Stimulated activated CD4-positive, alpha-beta T cell treated with anti-CD3 and anti-CD28 coated beads, TNF-alpha, amount 100 ng/mL, for 4 hours (primary cell): ENCODE results near the gene FAM118A.
"Not testable (repeated sequence)": the region's sequence is repeated elsewhere in the genome, so short reads cannot be mapped to it uniquely, and the experiment has no call there.

Experiments
- DNase-seq, 3 experiments: peaks; one replicate each; pipeline ENCODE4 v3.0.0-alpha.2; 2020; ENCODE audit warnings: low read depth in 3 of 3

Gene FAM118A

GRCh38 chr22:45309422-45310227, at the start of gene FAM118A:
FAM118A (plus strand) TSS chr22:45309934; CDS start chr22:45322380, 12,446 bp downstream.
- DNase-seq, result peak; percentile 93 to 97 (median 96)

DNA sequence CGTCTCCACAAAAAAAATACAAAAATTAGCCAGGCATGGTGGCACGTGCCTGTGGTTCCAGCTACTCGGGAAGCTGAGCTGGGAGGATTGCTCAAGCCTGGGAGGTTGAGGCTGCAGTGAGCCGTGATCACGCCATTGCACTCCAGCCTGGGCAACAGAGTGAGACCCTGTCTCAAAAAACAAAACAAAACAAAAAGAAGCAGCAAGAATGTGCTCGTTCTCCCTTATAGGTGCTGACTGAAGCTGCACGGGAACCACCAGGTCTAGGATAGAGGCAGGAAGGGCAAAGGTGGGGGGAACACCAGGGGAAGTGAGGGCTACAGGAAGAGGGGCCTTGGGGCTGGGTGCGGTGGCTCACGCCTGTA, 49.4 kb upstream of the FAM118A start:
- not testable (repeated sequence) for DNase-seq

GRCh38 chr22:45261407-45262088, 48.2 kb upstream of the FAM118A start:
- DNase-seq, result no peak

- DNase-seq, result no peak
Observed at GRCh38 chr22:45262195-45262930, 47.4 kb upstream of the FAM118A start.

GRCh38 chr22:45262931-45263462, 46.7 kb upstream of the FAM118A start:
- DNase-seq, result no peak

- DNase-seq, result no peak
Observed at GRCh38 chr22:45263463-45264269, 46.1 kb upstream of the FAM118A start.

DNA sequence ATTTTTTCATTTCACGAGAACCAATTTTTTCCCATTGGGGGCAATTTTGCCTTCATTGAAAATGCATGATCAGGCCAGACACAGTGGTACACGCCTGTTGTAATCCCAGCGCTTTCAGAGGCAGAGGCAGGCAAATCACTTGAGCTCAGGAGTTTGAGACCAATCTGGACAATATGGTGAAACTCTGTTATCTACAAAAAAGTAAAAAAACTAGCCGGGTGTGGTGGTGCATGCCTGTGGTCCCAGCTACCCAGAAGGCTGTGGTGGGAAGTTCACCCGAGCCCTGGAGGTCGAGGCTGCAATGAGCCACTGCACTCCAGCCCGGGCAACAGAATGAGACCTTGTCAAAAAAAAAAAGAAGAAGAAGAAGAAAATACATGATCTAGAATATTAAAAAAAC, 44.2 kb upstream of the FAM118A start:
- no peak for DNase-seq

DNA sequence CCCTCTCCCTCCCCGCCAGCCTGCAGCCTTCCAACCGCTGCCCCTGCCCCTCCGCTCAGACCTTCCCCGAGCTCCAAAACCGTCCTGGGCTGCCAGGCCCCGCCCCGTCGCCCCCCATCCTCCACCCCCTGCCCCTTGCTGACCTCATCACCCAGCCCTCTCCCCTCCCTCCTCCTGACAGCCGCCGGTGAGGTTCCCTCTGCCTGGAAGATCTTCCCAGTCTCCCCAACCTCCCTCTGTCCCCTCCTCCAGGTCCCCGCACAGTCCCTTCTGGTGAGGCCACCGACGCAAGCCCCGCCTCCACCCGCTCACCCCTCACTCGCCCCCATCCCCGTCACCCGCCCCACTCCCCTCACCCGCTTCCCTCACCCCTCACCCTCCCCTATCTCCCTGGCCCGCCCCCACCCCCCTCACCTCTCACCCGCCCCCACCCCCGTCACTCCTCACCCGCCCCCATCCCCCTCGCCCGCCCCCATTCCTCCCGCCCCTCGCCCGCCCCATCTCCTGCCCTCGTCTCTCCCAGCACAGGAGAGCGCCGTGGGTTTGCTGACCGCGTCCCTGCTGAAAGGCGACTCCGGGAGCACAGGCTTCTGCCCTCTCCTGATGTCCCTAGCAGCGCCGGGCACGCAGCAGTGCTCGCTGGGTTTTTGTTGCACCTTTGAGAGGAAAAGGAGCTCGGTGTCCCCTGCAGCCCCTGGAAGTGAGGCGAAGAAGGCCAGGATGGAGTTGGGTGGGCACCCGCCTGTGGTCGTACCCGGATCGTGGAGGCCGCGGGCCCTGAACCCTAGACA, 41.4 kb upstream of the FAM118A start:
- peak in 1 of 3 experiments; percentile 5 for DNase-seq

GRCh38 chr22:45268958-45269844, 40.5 kb upstream of the FAM118A start:
- peak; percentile 76 to 87 (median 82) for DNase-seq

DNA sequence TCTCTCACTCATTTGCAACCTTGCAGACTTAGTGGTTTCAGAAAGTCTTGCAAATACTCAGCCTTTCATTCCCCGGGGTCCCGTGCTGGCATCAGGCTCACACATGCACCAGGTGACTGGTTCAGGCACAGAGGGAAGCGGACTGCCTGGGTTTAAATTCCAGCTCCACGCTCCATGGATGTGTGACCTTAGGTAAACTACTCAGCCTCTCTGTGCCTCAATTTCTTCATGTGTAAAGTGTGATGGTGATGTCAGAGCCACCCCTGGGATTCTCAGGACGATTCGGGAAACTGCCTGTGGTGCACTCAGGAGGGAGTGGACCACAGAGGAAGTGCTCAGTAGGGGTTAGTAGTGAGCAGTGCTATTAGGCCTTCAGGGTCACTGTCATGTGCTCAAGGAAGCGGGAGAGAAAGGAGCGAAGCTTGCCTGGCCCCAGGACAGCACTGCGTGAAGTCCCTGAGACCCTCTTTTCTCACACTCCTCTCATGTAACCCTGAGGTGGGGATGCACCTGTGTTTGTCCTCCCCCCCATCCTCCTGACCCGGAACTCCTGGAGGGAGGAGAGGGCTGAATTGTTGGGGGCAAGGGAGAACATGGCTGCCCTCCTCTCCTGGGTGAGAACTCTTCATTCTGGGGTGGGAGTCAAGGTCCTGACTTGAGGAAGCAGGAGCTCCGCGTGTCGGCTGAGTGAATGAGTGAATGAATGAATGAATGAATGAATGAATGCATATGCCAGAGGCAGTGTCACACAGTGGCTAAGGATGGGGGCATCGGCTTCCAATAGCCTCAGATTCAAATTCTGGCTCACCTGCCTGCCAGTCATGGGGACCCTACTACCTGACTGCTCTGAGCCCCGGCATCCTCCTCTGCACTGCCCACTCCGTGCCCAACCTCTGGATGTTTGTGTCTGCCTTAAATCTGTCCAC, 39.4 kb upstream of the FAM118A start:
- DNase-seq, result no peak

DNA sequence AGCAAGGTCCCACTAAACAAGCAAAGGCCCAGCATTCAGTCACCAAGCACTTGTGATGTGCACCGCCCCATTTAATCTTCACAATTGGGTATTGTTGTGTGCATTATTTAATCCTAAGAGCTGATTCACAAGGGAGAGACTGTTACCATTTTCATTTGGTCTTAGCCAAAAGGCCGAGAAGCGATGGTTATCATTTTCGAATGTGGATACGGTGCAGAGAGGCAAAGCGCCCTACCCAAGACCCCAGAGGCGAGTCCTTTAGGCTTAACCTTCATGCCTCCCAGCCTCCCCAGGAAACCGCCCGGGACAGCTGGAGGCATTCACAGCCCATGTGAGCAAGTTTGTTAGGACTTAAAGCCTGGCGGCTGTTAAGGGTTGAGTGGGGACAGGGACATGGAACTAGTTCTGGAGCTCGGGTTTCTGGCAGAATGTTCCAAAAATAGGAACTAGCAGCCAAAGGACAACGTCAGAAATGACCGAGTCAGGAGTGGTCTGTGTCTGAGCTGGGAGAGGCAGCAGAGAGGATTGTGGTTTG, 38.0 kb upstream of the FAM118A start:
- no peak for DNase-seq

DNA sequence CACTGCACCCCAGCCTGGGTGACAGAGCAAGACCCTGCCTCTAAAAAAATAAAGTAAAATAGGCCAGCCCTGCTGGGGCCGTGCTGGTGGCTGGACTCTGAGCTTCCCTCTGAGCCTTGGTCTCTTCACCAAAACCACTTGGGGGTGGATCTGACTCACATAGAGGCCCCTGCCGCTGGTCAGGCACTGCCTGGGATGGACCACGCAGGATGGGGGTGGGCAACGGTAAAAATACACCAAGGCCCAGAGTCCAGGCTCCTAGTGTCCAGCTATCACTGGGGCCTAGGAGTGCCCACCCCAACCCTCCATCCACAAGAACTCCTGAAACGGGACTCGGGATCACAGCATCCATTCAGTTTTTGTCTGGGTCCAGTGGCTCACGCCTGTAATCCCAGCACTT, 37.2 kb upstream of the FAM118A start:
- DNase-seq, result no peak

- DNase-seq, result no peak
Observed at GRCh38 chr22:45273452-45274075, 36.2 kb upstream of the FAM118A start.

DNA sequence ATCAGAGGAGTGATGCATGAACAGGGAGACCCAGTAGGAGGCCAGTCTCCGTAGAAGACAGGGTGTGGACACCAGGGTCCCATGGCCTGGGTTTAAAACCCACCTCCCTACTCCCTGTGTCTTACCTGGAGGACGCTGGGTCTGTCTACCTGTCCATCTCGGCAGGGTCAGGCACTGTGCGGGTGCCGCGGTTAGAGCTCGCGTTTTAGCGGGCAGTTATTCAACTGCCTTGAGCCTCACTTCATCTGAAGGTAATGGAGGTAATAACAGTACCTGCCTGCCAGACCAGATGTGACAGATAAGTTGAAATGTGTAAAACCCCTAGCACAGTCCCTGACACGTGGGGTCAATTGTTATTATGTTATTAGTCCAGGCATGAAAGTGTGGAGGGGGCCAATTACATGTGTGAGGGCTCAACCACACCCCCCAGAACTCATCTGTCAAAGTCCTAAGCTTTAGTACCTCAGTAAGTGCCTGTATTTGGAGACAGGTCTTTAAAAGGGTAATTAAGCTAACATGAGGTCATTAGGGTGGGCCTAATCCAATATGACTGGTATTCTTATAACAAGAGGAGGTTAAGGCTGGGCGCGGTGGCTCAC, 33.1 kb upstream of the FAM118A start:
- no peak for DNase-seq

DNA sequence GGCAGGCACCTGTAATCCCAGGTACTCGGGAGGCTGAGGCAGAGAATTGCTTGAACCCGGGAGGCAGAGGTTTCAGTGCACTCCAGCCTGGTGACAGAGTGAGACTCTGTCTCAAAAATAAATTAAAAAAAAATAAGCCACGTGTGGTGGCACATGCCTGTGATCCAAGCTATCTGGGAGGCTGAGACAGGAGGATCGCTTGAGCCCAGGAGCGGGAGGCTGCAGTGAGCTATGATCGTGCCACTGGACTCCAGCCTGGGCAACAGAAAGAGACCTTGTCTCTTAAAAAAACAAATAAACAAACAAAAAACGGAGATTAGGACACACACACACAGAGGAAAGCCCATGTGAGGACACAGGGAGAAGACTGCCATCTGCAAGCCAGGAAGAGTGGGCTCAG, 32.0 kb upstream of the FAM118A start:
- not testable (repeated sequence) for DNase-seq

DNA sequence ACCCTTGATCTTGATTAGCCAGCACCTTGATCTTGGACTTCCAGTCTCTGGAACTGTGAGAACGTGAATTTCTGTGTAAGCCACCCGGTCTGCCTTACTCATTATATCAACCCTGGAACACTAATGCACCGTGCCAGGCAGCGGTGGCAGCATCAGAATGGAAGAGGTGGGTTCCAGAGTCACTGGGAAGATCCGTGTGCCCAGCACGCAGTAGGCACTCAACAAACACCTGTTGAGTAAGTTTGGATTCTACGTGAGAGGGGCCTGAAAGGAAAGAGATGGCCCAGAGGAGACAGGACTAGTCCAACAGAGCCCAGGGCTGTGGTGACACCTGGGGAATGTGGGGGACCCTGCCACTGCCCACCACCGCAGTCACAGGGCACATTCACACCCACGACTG, 31.6 kb upstream of the FAM118A start:
- DNase-seq, result no peak

DNA sequence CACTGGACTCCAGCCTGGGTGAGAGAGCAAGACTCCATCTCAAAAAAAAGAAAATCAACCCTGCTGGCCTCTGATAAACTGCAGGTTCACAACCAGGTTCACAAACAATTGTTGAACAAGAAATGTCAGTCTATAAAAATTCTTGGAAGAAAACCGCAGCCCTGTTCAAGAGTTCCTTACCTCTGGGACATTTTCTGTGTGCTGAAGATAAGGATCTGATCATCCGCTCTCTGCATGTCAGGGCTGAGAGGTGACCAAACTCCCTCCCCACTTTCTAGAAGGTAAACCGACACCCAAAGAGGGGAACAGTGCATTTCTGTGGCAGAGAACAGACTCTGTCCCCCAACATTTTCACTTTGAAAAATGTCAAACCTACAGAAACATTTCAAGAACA, 29.1 kb upstream of the FAM118A start:
- no peak for DNase-seq
